GM18868 (cell line): ENCODE data around the gene WDTC1.
"Not testable (repeated sequence)": the region's sequence is repeated elsewhere in the genome, so short reads cannot be mapped to it uniquely, and the experiment has no call there.

Source experiments
- ATAC-seq: cut with Tn5 transposase; IDR thresholded peaks from one replicate; pipeline ENCODE4 v1.9.1; 2021; ENCODE audit warnings: mild to moderate bottlenecking, moderate library complexity; ENCODE audit not compliant: unreplicated experiment

The WDTC1 gene, protein sequence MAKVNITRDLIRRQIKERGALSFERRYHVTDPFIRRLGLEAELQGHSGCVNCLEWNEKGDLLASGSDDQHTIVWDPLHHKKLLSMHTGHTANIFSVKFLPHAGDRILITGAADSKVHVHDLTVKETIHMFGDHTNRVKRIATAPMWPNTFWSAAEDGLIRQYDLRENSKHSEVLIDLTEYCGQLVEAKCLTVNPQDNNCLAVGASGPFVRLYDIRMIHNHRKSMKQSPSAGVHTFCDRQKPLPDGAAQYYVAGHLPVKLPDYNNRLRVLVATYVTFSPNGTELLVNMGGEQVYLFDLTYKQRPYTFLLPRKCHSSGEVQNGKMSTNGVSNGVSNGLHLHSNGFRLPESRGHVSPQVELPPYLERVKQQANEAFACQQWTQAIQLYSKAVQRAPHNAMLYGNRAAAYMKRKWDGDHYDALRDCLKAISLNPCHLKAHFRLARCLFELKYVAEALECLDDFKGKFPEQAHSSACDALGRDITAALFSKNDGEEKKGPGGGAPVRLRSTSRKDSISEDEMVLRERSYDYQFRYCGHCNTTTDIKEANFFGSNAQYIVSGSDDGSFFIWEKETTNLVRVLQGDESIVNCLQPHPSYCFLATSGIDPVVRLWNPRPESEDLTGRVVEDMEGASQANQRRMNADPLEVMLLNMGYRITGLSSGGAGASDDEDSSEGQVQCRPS

DNA sequence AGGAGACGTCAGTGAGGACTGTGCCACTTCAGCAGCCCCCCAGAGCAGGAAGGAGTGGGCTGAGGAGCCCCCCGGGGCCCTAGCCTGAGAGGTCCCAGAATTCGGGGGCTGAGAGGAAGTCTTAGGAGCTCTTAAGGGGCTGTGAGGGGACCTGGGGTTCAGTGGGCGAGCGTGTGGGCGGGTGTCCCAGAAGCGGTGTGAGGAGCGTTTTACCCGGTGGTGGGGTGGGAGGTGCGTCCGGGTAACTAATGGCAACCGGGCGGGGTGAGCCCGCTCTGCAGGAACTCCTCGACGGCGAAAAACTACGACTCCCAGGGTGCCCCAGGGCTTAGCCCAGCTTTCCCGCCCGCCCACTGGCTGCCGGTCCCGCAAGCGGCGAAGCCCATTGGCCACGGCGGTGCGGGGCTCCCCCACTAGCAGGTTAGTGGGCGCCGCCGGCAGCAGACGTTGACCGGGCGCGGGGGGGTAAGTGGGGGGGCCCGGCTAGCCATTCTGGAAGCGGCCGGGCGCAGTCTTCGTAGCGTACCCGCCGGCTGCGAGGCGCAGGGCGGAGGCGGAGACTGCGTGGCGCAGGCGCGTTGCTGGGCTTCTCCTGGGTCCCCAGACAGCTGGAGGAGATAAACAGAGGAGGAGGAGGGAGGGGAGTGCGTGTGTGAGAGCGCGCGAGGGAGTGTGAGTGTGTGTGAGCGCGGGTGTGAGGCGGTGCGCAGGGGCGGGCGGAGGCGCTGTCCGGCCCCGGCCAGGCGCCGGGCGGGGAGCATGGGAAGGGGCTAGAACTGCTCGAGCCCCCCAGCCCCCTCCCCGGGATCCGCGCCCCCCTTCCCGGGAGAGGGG is at the start of gene WDTC1:
TSS of gene WDTC1 (plus strand) at position 584 of the 834 bp plus-strand sequence. CDS start 26,423 bp downstream, outside the sequence.
- peak; percentile 91 for ATAC-seq

DNA sequence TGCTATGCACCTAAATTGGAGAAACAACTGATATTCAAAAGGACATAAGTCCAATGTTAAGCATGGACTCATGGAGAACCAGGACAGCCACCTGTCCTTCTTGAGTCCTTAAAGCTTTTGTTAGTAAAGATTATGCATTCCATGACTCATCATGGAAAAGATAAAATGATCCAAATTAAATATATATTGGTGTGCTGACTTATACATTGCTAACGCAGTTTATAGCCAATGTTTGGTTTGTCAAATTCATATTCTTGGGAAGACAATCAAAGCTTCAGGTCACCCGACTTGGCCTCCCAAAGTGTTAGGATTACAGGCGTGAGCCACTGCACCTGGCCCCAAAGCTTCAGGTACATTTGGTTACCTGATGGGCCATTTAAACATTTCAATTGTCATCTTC is 49.8 kb upstream of the WDTC1 start:
- not testable (repeated sequence) for ATAC-seq

DNA sequence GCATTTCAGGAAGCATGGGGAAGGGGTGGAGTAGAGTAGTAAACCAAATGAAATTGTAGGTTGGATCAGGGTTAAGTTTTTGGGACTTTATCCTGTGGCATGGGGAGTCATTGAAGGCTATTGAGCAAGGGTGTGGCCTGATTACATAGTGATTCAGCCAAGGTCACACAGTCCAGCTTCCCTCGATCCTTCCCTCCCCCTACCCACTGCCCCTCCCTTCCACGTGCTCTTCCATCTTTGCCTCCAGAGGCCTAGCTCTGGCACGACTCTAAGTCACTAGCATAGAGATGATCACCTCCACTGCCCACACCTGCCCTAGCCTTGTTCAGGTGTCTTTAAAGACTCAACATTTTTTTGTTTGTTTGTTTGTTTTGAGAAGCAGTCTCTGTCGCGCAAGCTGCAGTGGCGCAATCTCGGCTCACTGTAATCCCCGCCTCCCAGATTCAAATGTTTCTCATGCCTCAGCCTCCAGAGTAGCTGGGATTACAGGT is 42.3 kb upstream of the WDTC1 start:
- ATAC-seq, result no peak

DNA sequence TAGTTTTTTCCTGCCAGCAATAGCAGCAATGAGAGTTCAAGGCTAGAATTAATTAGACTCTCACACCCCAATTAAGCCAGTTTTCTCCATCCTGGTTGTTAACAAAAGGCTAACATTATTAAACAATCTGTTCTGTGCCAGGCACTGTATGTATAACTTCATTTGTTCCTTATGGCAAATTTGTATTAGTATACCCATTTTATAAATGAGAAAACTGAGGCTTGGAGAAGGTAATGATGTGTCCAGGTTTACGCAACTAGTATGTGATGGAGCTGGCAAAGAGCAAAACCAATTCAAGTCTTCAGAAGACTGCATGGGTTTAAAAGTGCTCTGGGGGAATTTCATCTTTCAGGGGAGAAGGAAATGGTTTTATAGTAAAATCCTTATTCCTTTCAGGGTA is 41.2 kb upstream of the WDTC1 start:
- ATAC-seq, result no peak

DNA sequence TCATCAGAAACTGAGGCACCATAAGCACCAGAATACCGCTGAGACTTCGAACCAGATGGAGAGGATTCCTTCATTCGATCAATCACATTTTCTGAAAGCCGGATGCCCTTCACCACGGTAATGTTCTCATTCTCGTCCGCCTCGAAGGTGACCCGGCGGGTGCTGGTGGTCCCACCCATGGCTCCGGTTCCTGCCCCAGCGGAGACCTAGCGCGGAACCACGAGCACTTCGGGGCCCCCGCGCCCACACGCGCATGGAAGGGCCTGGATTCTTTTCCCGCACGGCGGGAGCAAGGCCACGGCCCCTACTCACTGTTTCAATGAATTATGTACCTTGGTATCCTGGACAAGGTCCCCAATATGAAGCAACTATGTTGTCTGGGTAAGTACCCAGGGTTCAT is 33.1 kb upstream of the WDTC1 start:
- no peak for ATAC-seq

DNA sequence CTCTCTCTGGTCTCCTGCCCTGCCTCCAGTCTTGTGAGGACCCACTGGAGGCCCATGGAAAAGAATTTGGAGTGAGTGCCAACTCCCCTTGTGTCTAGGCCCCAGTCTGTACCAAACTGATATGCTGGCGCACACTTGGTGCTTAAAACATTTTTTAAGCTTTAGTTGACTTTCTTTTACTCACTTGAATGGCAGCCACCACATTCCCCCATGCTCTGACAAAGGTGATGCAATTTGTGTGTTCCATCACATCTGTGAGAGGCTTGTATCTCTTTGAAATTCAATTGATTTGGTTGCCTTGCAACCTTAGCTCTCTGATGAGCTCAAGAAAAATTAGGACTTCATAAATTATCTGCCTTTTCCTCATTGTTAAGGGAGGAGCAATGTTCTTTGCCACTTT is 30.5 kb upstream of the WDTC1 start:
- no peak for ATAC-seq

DNA sequence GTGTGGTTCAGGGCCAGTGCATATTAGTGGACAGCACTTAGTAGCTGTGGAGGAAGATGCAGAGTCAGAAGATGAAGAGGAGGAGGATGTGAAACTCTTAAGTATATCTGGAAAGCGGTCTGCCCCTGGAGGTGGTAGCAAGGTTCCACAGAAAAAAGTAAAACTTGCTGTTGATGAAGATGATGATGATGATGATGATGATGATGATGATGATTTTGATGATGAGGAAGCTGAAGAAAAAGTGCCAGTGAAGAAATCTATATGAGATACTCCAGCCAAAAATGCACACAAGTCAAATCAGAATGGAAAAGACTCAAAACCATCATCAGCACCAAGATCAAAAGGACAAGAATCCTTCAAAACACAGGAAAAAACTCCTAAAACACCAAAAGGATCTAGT is 27.2 kb upstream of the WDTC1 start:
- ATAC-seq, result not testable (repeated sequence)

DNA sequence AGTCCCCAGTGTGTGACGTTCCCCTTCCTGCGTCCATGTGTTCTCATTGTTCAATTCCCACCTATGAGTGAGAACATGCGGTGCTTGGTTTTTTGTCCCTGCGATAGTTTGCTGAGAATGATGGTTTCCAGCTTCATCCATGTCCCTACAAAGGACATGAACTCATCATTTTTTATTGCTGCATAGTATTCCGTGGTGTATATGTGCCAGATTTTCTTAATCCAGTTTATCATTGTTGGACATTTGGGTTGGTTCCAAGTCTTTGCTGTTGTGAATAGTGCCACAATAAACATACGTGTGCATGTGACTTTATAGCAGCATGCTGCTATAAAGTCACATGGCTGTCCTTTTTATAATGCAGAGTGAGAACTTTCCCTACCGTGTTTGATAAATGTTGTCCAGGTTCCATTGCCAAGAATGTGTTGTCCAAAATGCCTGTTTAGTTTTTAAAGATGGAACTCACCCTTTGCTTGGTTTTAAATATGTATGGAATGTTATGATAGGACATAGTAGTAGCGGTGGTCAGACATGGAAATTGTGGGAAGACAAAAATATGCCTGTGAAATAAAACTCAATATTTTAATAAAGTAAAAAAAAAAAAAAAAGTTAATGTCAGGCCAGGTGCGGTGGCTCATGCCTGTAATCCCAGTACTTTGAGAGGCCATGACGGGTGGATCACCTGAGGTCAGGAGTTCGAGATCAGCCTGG is 26.1 kb upstream of the WDTC1 start:
- ATAC-seq, result not testable (repeated sequence)

DNA sequence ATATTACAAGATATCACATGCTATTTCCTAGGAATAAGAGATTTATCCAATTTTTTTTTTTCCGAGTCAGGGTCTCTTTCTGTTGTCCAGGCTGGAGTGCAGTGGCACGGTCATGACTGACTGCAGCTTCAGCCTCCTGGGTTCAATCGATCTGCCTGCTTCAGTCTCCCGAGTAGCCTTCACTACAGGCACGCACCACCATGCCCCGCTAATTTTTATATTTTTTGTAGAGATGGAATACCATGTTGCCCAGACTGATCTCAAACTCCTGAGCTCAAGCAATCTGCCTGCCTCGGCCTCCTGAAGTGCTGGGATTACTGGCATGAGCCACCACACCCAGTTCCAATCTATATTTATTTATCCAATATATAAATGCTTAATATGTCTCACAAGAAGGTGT is 18.0 kb upstream of the WDTC1 start:
- ATAC-seq, result no peak

DNA sequence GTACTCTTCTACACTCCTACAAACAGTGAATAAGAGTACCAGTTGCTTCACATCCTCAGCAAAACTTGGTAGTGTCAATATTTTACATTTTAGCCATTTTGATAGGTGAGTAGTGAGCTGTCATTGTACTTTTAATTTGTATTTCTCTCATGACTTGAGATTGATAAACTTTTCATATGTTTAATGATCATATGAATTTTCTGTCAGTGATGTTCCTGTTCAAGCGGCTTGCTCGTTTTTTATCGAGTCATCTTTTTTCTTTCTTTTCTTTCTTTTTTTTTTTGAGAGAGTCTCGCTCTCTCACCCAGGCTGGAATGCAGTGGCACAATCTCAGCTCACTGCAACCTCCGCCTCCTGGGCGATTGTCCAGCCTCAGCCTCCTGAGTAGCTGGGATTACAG is 17.0 kb upstream of the WDTC1 start:
- no peak for ATAC-seq

DNA sequence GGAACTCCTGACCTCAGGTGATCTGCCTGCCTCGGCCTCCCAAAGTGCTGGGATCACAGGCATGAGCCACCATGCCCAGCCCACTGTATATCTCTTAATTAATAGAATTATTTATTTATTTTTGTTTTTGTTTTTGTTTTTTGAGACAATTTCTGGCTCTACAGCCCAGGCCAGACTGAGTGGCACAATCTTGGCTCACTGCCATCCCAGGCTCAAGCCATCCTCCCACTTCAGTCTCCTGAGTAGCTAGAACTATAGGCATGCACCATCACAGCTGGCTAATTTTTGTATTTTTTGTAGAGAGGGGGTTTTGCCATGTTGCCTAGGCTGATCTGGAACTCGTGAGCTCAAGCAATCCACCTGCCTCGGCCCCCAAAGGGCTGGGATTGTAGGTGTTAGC is 15.7 kb upstream of the WDTC1 start:
- ATAC-seq, result no peak

DNA sequence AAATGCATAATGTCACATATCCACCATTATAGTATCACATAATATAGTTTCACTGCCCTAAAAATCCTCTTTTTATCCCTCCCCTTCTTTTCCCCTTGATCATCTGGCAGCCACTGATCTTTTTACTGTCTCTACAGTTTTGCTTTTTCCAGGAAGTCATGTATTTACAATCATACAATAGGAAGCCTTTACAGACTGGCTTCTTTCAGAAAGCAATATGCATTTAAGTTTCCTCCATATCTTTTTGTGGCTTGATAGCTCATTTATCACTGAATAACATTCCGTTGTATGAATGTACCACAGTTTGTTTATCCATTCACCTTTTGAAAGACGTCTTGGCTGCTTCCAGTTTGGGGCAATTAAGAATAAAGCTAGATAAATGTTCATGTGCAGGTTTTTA is 14.3 kb upstream of the WDTC1 start:
- no peak for ATAC-seq

DNA sequence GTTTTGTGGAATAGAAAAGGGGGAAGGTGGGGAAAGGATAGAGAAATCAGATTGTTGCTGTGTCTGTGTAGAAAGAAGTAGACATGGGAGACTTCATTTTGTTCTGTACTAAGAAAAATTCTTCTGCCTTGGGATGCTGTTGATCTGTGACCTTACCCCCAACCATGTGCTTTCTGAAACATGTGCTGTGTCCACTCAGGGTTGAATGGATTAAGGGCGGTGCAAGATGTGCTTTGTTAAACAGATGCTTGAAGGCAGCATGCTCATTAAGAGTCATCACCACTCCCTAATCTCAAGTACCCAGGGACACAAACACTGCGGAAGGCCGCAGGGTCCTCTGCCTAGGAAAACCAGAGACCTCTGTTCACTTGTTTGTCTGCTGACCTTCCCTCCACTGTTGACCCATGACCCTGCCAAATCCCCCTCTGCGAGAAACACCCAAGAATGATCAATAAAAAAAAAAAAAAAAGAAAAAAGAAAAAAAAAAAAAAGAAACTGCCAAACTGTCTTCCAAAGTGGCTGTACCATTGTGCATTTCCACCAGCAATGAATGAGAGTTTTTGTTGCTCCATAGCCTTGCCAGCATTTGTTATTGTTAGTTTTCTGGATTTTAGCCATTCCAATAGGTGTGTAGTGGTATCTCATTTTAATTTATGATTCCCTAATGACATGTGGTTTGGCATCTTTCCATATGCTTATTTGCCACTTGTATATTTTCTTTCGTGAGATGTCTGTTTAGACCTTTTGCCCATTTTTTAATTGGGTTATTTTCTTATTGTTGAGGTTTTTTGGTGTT is 13.5 kb upstream of the WDTC1 start:
- ATAC-seq, result not testable (repeated sequence)

DNA sequence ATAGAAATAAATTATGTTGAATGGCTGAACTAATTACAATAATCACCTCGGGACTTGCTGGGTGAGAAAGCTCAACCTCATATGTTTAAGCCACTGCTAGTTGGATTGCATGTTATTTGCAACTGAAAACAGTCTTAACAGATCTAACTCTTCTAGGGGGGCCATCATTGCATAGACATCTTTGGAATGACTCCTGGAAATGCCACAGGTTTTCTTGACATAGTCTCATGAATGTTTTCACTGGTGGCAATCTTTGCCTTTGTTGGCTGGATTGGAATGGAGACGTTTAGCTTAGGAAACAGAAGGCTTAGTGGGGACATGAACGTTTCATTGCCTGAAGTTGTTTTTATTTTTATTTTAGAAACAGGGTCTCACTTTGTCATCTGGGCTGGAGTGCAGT is 8.8 kb upstream of the WDTC1 start:
- no peak for ATAC-seq

DNA sequence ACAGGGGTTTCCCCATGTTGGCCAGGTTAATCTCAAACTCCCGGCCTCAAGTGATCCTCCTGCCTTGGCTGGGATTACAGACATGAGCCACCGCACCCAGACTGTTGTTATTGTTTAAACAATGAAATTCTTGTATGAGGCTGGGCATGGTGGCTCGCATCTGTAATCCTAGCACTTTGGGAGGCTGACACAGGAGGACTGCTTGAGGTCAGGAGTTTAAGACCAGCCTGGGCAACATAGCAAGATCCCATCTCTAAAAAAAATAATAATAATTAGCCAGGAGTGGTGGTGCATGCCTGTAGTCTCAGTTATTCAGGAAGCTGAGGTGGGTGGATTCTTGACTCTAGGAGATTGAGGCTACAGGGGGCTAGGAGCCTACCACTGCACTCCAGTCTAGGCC is 6.7 kb upstream of the WDTC1 start:
- ATAC-seq, result no peak

DNA sequence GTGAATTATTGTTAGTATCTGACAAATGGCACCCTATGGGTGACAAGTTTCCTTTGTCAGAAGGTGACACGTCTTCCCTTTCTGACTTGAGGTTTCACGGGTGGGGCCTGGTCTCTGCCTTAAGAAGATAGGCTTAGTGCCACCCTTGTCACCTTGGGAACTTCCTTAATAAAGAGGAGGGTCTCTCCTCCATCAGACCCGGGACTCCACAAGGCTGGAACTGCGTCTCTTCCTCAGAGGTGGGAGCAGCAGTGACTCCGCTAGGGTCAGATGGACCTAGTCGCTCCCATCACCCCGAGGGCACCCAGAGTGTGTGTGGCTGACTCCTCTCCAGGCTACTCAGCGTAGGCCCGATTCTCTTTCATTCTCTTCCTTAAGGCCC is 774 bp upstream of the WDTC1 start:
- ATAC-seq, result no peak

DNA sequence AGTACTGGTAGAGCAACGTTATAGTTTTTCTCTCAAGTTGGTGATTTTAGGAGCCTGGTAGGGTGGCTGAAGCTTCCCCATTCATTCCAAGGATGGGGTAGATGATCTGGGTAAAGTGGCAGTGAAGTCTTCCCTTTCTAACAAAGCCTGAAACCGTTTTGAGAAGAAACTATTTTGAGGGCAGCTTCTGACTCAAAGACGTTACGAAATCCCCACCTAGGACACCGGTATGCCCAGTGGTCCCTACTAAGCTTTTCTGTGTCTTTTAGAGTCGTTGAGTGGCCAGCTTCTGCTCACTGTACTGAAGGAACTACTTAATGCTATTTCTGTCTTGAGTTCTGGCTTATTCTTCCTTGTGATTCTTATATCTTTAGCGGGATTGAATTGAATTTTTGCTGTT is 1.4 kb downstream of the WDTC1 start:
- ATAC-seq, result no peak

DNA sequence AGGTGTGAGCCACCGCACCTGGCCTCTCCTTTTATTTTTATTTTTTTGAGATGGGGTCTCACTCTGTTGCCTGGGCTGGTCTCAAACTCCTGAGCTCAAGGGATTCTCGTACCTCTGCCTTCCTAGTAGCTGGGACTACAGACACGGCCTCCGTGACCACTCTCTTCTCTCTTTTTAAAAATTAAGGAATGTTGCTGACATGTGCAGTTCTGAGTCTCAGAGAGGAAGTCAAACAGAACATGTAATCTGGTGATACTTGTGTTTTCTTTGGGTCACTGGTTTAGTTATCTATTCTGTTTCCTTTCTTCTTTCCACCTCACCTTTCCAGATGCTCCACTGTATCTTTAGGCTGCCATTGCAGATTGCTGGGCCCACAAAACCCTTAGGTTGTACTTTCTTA is 2.7 kb downstream of the WDTC1 start:
- ATAC-seq, result no peak

DNA sequence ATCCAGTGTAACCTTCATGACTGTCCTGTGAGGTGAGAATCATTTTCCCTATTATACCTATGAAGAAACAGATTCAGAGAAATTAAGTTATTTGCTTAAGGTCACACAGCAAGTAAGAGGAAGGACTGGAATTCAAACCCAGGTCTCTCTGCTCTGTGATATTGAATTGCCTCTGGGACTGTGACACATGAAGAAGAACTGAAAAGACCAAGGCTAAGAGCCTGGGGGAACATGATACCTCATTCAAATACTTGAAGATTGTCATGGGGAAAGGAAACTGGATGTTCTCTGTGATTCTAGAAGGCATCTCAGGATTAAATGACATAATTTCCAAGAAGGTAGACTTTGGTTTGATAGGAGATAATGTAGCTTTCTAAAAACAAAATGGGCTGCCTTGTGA is 3.6 kb downstream of the WDTC1 start:
- no peak for ATAC-seq

DNA sequence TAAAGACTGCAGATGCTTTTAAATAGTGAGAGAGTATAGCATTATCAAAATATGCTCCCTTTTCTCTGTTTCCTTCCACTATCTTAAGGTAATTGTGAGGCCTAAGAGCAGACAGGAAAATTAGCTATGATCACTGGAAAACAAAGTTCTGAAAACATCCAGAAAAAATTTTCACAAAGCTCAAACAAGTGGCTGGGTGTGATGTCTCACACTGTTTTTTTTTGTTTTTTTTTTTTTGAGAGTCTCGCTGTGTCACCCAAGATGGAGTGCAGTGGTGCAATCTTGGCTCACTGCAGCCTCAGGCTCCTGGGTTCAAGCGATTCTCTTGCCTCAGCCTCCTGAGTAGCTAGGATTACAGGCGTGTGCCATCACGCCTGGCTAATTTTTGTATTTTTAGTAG is 7.2 kb downstream of the WDTC1 start:
- no peak for ATAC-seq
